ENCODE data around the gene XCL1.
"Not testable (repeated sequence)": the region's sequence is repeated elsewhere in the genome, so short reads cannot be mapped to it uniquely, and the experiment has no call there.

DNA sequence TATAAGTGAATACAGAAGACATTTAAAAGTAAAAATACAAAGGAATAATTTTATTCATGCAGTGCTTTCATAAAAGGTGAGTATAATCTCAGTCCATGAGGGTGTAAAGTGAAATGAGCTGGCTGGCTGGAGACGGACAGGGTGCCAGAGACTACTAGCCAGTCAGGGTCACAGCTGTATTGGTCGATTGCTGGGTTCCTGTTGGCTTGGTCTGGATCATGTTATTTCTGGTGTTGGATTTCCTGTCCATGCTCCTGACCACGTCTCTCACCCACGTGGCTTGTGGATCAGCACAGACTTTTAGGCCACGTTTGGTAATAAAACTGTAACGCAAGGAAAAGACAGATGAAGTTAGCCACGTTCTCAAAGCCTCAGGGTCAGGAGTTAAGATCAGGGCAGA, 35.6 kb upstream of the XCL1 start:
- not testable (repeated sequence) for TF ChIP-seq BHLHE40 (IDR thresholded peaks at IDR 0.05; ENCODE audit: borderline replicate concordance); SP1 (IDR thresholded peaks at IDR 0.05); FOXM1 (IDR thresholded peaks at IDR 0.05; ENCODE audit: borderline replicate concordance); ZNF384 (IDR thresholded peaks at IDR 0.05); SUZ12 (IDR thresholded peaks at IDR 0.05); NFRKB (IDR thresholded peaks at IDR 0.05)

All from HEK293T (cell line).